Activated CD8-positive, alpha-beta memory T cell treated with anti-CD3 and anti-CD28 coated beads, Interleukin-2, amount 50 U/mL, for 48 hours (primary cell): ENCODE data around the gene GJB3.

ENCODE experiments used
- DNase-seq: peaks from one replicate; pipeline ENCODE4 v3.0.0-alpha.2; 2020

GJB3 gene

DNA sequence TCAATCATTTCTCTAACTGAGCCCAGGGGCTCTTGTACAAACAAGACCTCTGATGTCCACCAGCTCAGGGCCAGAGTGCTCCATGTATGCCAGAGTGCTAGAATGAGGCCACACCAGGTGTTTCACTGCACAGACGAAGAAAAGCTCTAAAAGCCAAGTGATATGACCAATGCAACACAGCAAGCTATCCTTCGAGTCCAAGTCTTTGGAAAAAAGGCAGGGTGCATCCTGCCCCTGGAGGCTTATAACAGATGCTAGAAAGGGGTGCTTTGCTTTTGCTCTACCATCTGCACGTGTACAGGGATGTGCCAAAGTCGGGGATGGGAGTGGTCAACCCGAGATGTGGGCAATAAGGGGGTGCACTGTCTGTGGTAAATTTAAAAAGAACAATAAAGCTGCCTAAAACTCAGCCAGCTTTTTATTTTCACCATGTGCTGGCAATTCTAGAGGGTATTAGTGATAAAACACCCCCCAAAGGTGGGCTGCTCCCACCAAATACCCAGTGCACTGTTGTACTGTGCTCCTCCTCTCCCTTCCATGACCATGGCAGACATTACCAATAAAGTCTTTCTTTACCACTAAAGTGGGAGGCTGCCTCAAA, 46.4 kb downstream of the GJB3 start:
- DNase-seq, result no peak

GRCh38 chr1:34828611-34829010, 47.6 kb downstream of the GJB3 start:
- no peak for DNase-seq

DNA sequence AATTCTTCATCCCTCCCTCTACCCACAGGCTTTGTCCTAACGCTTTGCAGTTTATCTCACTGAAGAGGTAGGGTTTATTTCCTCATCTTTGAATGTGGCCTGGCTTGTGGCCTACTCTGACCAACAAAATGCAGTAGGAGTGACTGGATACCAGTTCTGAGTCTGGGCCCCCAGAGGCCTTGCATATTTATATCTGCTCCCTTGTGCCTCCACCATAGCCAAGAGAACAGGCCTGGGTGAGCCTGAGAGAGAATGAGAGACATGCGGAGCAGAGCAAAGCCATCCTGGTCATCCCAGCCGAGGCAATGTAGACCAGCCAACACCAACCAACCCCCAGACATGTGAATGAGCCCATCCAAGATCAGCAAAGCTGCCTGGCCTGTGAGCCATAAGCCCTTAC, 48.2 kb downstream of the GJB3 start:
- DNase-seq, result no peak

GRCh38 chr1:34831721-34832246, 50.8 kb downstream of the GJB3 start:
- DNase-seq, result no peak

GRCh38 chr1:34833711-34834110, 52.7 kb downstream of the GJB3 start:
- no peak for DNase-seq
